K562 (cell line): ENCODE data around the gene LINGO3. TPM values are rescaled to one million over a fixed set of nuclear protein-coding genes. Genes with fewer than 3 reads are reported as not detected.

Source experiments
- BRCA1 ChIP-seq, 2 experiments: fragments of 450-650 bp in 1 of 2; sonication (generic) in 1 of 2; formaldehyde crosslinking in 1 of 2; IDR thresholded peaks; 2 replicates each; pipeline versions ENCODE4 v1.5.0 to v1.6.1; 2017 to 2020; ENCODE audit warnings: mild to moderate bottlenecking in 1 of 2, missing genetic modification reagents in 1 of 2
- LCOR ChIP-seq: sonication (generic); formaldehyde crosslinking; IDR thresholded peaks from 2 replicates; pipeline ENCODE4 v1.8.0; 2022; ENCODE audit warnings: mild to moderate bottlenecking, missing genetic modification reagents
- NR2C2 ChIP-seq, 2 experiments: fragments of 200-800 bp in 1 of 2; sonication (Bioruptor generic) in 1 of 2; sonication (generic) in 1 of 2; formaldehyde crosslinking in 1 of 2; IDR thresholded peaks; 2 replicates each; pipeline versions ENCODE4 v1.6.1 to v1.8.0; 2016 to 2022; ENCODE audit warnings: mild to moderate bottlenecking in 1 of 2, missing compliant biosample characterization in 1 of 2, missing genetic modification characterization in 1 of 2, missing genetic modification reagents in 1 of 2
- TEAD1 ChIP-seq, 2 experiments: fragments of 450-650 bp in 1 of 2; sonication (generic) in 1 of 2; formaldehyde crosslinking; IDR thresholded peaks; 2 replicates each; pipeline versions ENCODE4 v1.4.0 to v1.8.0; 2020 to 2022; ENCODE audit warnings: mild to moderate bottlenecking in 2 of 2, missing genetic modification reagents in 1 of 2
- polyA plus RNA-seq, 8 experiments: library from polyadenylated mRNA; depleted of rRNA in 4 of 8; stranded (reverse) in 5 of 8; unstranded in 3 of 8; fragments of >200 nt; fragmentation: Nextera tagmentation in 2 of 8; fragmentation: Illumina TruSeq in 1 of 8; extraction: Ambion mirVana in 2 of 8; extraction: Trizol in 1 of 8; gene quantifications; 2 replicates each; pipeline versions ENCODE4 v1.2.1 to v1.2.3, GENCODE V29; 2011 to 2014; ENCODE audit warnings: inconsistent platforms in 1 of 8, missing spikeins in 1 of 8
- total RNA-seq, 7 experiments: library from RNA; depleted of rRNA in 6 of 7; stranded (reverse); fragments of >200 nt in 6 of 7; fragmentation: Illumina TruSeq in 2 of 7; extraction: Trizol in 2 of 7; gene quantifications; 2 replicates each; pipeline versions ENCODE4 v1.2.1 to v1.2.3, GENCODE V29; 2011 to 2021; ENCODE audit warnings: low replicate concordance in 1 of 7
- TF ChIP-seq, protein P1 (sequence below): IDR thresholded peaks from 3 replicates; pipeline ENCODE4 v1.6.1; 2011; ENCODE audit warnings: borderline replicate concordance, mild to moderate bottlenecking, moderate library complexity; ENCODE audit not compliant: insufficient read length; ENCODE audit errors: extremely low read depth
- TF ChIP-seq, protein P2 (sequence below): IDR thresholded peaks from 2 replicates; pipeline ENCODE4 v1.6.1; 2011; ENCODE audit warnings: borderline replicate concordance, low read depth, mild to moderate bottlenecking, moderate library complexity, low read length; ENCODE audit not compliant: insufficient read depth, poor library complexity, severe bottlenecking
- TF ChIP-seq, protein P3 (sequence below): fragments of 250-450 bp; sonication (Bioruptor Pico); IDR thresholded peaks from 2 replicates; pipeline ENCODE4 v1.4.0; 2020; ENCODE audit warnings: mild to moderate bottlenecking
- TF ChIP-seq, protein P4 (sequence below), 2 experiments: fragments of 450-650 bp in 1 of 2; IDR thresholded peaks; 2 replicates each; pipeline ENCODE4 v1.6.1; 2011 to 2017; ENCODE audit warnings: low read depth in 2 of 2, antibody characterized with exemption in 1 of 2, borderline replicate concordance in 1 of 2, low read length in 1 of 2, mild to moderate bottlenecking in 1 of 2, mixed read lengths in 1 of 2; ENCODE audit not compliant: control insufficient read depth in 1 of 2
- TF ChIP-seq, protein P5 (sequence below): sonication (generic); formaldehyde crosslinking; IDR thresholded peaks from 2 replicates; pipeline ENCODE4 v1.8.1; 2023; ENCODE audit warnings: mild to moderate bottlenecking, missing genetic modification reagents, moderate library complexity

Gene LINGO3
- total and polyA plus RNA-seq, 9 of the 15 experiments (the other 6 are each of a cell fraction or from before 2014, with no cell fraction given), result 0.03 to 0.05 (median 0.03) TPM; not detected in 6

DNA sequence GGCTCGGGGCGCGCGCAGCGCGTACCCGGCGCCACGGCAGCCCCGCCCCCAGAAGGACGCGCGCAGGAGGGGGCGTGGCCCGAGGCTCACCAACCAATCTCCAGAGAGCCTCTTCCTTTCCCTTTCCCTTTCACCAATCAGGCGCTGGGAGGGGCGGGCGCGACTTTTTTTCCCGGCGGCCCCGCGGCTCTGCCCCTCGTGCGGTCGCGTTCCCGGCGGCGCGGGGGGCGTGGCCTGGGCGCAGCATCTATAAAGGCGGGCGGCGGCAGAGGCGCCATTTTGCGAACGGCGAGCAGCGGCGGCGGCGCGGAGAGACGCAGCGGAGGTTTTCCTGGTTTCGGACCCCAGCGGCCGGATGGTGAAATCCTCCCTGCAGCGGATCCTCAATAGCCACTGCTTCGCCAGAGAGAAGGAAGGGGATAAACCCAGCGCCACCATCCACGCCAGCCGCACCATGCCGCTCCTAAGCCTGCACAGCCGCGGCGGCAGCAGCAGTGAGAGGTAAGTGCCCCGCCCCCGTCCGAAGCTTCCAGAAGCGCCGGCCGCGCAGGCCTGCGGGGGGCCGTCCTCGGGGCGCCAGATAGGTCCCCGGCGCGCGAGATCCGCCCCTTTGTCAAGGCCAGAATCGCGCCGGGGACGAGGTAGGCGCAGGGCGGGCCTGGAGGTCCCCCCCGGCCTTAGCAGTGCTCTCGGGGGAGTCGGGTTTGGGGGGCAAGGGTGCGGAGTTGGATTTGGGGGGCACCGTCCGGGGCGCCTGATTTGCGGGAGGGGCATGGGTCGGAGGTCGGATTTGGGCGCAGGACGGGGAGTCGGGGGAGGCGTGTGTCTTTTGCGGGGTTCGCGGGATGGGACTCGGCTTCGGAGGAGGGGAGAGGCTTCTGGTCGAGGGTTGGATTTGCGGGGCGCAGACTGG lies 38.5 kb downstream of the LINGO3 start (continued):
- TF ChIP-seq, protein P1, sequence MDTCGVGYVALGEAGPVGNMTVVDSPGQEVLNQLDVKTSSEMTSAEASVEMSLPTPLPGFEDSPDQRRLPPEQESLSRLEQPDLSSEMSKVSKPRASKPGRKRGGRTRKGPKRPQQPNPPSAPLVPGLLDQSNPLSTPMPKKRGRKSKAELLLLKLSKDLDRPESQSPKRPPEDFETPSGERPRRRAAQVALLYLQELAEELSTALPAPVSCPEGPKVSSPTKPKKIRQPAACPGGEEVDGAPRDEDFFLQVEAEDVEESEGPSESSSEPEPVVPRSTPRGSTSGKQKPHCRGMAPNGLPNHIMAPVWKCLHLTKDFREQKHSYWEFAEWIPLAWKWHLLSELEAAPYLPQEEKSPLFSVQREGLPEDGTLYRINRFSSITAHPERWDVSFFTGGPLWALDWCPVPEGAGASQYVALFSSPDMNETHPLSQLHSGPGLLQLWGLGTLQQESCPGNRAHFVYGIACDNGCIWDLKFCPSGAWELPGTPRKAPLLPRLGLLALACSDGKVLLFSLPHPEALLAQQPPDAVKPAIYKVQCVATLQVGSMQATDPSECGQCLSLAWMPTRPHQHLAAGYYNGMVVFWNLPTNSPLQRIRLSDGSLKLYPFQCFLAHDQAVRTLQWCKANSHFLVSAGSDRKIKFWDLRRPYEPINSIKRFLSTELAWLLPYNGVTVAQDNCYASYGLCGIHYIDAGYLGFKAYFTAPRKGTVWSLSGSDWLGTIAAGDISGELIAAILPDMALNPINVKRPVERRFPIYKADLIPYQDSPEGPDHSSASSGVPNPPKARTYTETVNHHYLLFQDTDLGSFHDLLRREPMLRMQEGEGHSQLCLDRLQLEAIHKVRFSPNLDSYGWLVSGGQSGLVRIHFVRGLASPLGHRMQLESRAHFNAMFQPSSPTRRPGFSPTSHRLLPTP, result no peak
- TF ChIP-seq, protein P2, sequence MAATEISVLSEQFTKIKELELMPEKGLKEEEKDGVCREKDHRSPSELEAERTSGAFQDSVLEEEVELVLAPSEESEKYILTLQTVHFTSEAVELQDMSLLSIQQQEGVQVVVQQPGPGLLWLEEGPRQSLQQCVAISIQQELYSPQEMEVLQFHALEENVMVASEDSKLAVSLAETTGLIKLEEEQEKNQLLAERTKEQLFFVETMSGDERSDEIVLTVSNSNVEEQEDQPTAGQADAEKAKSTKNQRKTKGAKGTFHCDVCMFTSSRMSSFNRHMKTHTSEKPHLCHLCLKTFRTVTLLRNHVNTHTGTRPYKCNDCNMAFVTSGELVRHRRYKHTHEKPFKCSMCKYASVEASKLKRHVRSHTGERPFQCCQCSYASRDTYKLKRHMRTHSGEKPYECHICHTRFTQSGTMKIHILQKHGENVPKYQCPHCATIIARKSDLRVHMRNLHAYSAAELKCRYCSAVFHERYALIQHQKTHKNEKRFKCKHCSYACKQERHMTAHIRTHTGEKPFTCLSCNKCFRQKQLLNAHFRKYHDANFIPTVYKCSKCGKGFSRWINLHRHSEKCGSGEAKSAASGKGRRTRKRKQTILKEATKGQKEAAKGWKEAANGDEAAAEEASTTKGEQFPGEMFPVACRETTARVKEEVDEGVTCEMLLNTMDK, result peak; percentile 25
- peak in 1 of 2 experiments; percentile 88; a peak in 2 of 4 replicates for TF ChIP-seq TEAD1 (CRISPR knock-in tag; IDR thresholded peaks at IDR 0.05)
- TF ChIP-seq, protein P3, sequence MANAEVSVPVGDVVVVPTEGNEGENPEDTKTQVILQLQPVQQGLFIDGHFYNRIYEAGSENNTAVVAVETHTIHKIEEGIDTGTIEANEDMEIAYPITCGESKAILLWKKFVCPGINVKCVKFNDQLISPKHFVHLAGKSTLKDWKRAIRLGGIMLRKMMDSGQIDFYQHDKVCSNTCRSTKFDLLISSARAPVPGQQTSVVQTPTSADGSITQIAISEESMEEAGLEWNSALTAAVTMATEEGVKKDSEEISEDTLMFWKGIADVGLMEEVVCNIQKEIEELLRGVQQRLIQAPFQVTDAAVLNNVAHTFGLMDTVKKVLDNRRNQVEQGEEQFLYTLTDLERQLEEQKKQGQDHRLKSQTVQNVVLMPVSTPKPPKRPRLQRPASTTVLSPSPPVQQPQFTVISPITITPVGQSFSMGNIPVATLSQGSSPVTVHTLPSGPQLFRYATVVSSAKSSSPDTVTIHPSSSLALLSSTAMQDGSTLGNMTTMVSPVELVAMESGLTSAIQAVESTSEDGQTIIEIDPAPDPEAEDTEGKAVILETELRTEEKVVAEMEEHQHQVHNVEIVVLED (CRISPR knock-in tag), result peak; percentile 68
- TF ChIP-seq, protein P4, sequence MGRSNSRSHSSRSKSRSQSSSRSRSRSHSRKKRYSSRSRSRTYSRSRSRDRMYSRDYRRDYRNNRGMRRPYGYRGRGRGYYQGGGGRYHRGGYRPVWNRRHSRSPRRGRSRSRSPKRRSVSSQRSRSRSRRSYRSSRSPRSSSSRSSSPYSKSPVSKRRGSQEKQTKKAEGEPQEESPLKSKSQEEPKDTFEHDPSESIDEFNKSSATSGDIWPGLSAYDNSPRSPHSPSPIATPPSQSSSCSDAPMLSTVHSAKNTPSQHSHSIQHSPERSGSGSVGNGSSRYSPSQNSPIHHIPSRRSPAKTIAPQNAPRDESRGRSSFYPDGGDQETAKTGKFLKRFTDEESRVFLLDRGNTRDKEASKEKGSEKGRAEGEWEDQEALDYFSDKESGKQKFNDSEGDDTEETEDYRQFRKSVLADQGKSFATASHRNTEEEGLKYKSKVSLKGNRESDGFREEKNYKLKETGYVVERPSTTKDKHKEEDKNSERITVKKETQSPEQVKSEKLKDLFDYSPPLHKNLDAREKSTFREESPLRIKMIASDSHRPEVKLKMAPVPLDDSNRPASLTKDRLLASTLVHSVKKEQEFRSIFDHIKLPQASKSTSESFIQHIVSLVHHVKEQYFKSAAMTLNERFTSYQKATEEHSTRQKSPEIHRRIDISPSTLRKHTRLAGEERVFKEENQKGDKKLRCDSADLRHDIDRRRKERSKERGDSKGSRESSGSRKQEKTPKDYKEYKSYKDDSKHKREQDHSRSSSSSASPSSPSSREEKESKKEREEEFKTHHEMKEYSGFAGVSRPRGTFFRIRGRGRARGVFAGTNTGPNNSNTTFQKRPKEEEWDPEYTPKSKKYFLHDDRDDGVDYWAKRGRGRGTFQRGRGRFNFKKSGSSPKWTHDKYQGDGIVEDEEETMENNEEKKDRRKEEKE (IDR thresholded peaks at IDR 0.05; ENCODE audit: borderline replicate concordance in 1 of 2, control insufficient read depth in 1 of 2, low read depth in 2 of 2, low read length in 1 of 2), result no peak
- TF ChIP-seq LCOR (CRISPR knock-in tag), result no peak
- TF ChIP-seq BRCA1 (IDR thresholded peaks at IDR 0.05), result no peak
- TF ChIP-seq BRCA1 (CRISPR knock-in tag; IDR thresholded peaks at IDR 0.05), result no peak
- no peak for TF ChIP-seq NR2C2 (CRISPR knock-in tag; IDR thresholded peaks at IDR 0.05)
- peak; percentile 46; the same call in 1 of the 2 replicates for TF ChIP-seq NR2C2 (tag; IDR thresholded peaks at IDR 0.05)
- TF ChIP-seq, protein P5, sequence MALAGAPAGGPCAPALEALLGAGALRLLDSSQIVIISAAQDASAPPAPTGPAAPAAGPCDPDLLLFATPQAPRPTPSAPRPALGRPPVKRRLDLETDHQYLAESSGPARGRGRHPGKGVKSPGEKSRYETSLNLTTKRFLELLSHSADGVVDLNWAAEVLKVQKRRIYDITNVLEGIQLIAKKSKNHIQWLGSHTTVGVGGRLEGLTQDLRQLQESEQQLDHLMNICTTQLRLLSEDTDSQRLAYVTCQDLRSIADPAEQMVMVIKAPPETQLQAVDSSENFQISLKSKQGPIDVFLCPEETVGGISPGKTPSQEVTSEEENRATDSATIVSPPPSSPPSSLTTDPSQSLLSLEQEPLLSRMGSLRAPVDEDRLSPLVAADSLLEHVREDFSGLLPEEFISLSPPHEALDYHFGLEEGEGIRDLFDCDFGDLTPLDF (CRISPR knock-in tag), result peak; percentile 81
